H9 (cell line): ENCODE data around the gene GAL3ST2. TPM values are rescaled to one million over a fixed set of nuclear protein-coding genes. Genes with fewer than 3 reads are reported as not detected.
"Not testable (repeated sequence)": the region's sequence is repeated elsewhere in the genome, so short reads cannot be mapped to it uniquely, and the experiment has no call there.

Source experiments
- DNase-seq: peaks from one replicate; pipeline ENCODE4 v3.0.0-alpha.2; 2017
- H2AFZ ChIP-seq: one replicate; pipeline ENCODE4 v1.6.1; 2013; ENCODE audit warnings: mild to moderate bottlenecking, low read length, control low read depth, moderate library complexity
- H2AK5ac ChIP-seq: 2 replicates; pipeline ENCODE4 v1.6.1; 2013; ENCODE audit warnings: low read length, control low read depth, mixed read lengths; ENCODE audit not compliant: insufficient read length
- H2BK120ac ChIP-seq: one replicate; pipeline ENCODE4 v1.6.1; 2013; ENCODE audit warnings: low read depth, mild to moderate bottlenecking, low read length, control low read depth, inconsistent platforms; ENCODE audit not compliant: poor library complexity, severe bottlenecking
- H2BK12ac ChIP-seq: 2 replicates; pipeline ENCODE4 v1.6.1; 2013; ENCODE audit warnings: low read length, control low read depth, mixed read lengths, low read depth; ENCODE audit not compliant: insufficient read length
- H2BK15ac ChIP-seq: 2 replicates; pipeline ENCODE4 v1.6.1; 2013; ENCODE audit warnings: low read depth, low read length, control low read depth
- H2BK20ac ChIP-seq: one replicate; pipeline ENCODE4 v1.6.1; 2013; ENCODE audit warnings: low read depth, mild to moderate bottlenecking, low read length, control low read depth, inconsistent platforms; ENCODE audit not compliant: poor library complexity, severe bottlenecking
- H2BK5ac ChIP-seq: 2 replicates; pipeline ENCODE4 v1.6.1; 2013; ENCODE audit warnings: low read length, control low read depth, mixed read lengths; ENCODE audit not compliant: insufficient read length
- H3K14ac ChIP-seq: 2 replicates; pipeline ENCODE4 v1.6.1; 2013; ENCODE audit warnings: low read length, control low read depth; ENCODE audit not compliant: insufficient read depth
- H3K18ac ChIP-seq: 2 replicates; pipeline ENCODE4 v1.6.1; 2013; ENCODE audit warnings: low read depth, mild to moderate bottlenecking, mixed read lengths, low read length, control low read depth; ENCODE audit not compliant: insufficient read length
- H3K23ac ChIP-seq: 2 replicates; pipeline ENCODE4 v1.6.1; 2013; ENCODE audit warnings: low read length, control low read depth, mixed read lengths, low read depth; ENCODE audit not compliant: insufficient read length
- H3K23me2 ChIP-seq: 2 replicates; pipeline ENCODE4 v1.6.1; 2013; ENCODE audit warnings: low read depth, mild to moderate bottlenecking, mixed read lengths, low read length, control low read depth; ENCODE audit not compliant: insufficient read length, poor library complexity, severe bottlenecking
- H3K27ac ChIP-seq: 2 replicates; pipeline ENCODE4 v1.5.1; 2013; ENCODE audit warnings: low read length, control low read depth, mixed read lengths, low read depth; ENCODE audit not compliant: insufficient read length
- H3K27me3 ChIP-seq: 2 replicates; pipeline ENCODE4 v1.6.1; 2013; ENCODE audit warnings: low read length, control low read depth, inconsistent platforms; ENCODE audit not compliant: insufficient read depth
- H3K4ac ChIP-seq: 2 replicates; pipeline ENCODE4 v1.6.1; 2013; ENCODE audit warnings: low read depth, mild to moderate bottlenecking, control low read depth, inconsistent platforms, low read length, moderate library complexity
- H3K4me1 ChIP-seq: 2 replicates; pipeline ENCODE4 v1.6.1; 2013; ENCODE audit warnings: low read length, control low read depth, inconsistent platforms; ENCODE audit not compliant: insufficient read depth
- H3K4me2 ChIP-seq: 2 replicates; pipeline ENCODE4 v1.6.1; 2013; ENCODE audit warnings: low read length, control low read depth, mixed read lengths; ENCODE audit not compliant: insufficient read length, insufficient read depth
- H3K56ac ChIP-seq: 2 replicates; pipeline ENCODE4 v1.6.1; 2013; ENCODE audit warnings: low read depth, mild to moderate bottlenecking, mixed read lengths, low read length, control low read depth; ENCODE audit not compliant: insufficient read length
- H3K79me1 ChIP-seq: 2 replicates; pipeline ENCODE4 v1.6.1; 2013; ENCODE audit warnings: low read depth, mild to moderate bottlenecking, moderate library complexity, low read length, control low read depth, inconsistent platforms; ENCODE audit not compliant: insufficient read depth, poor library complexity, severe bottlenecking
- H3K79me2 ChIP-seq: 2 replicates; pipeline ENCODE4 v1.6.1; 2013; ENCODE audit warnings: low read length, control low read depth, inconsistent platforms; ENCODE audit not compliant: insufficient read depth
- H3K9ac ChIP-seq: 2 replicates; pipeline ENCODE4 v1.6.1; 2013; ENCODE audit warnings: low read length, control low read depth, mixed read lengths; ENCODE audit not compliant: insufficient read length; ENCODE audit errors: extremely low read depth
- H3K9me3 ChIP-seq: one replicate; pipeline ENCODE4 v1.6.1; 2013; ENCODE audit warnings: low read depth, low read length, inconsistent platforms; ENCODE audit not compliant: control insufficient read depth
- H3T11ph ChIP-seq: one replicate; pipeline ENCODE4 v1.6.1; 2013; ENCODE audit warnings: mild to moderate bottlenecking, low read length, control low read depth, inconsistent platforms
- H4K20me1 ChIP-seq: one replicate; pipeline ENCODE4 v1.6.1; 2013; ENCODE audit not compliant: control insufficient read depth, insufficient read length, insufficient read depth
- H4K5ac ChIP-seq: 2 replicates; pipeline ENCODE4 v1.6.1; 2013; ENCODE audit warnings: low read depth, mild to moderate bottlenecking, mixed read lengths, low read length, control low read depth; ENCODE audit not compliant: insufficient read length
- H4K8ac ChIP-seq: replicated peaks from 2 replicates; pipeline ENCODE4 v1.6.1; 2013; ENCODE audit warnings: low read length, control low read depth, mixed read lengths, low read depth; ENCODE audit not compliant: insufficient read length
- H4K91ac ChIP-seq: 2 replicates; pipeline ENCODE4 v1.6.1; 2013; ENCODE audit warnings: low read depth, mild to moderate bottlenecking, moderate library complexity, mixed read lengths, low read length, control low read depth; ENCODE audit not compliant: insufficient read length
- H3K27ac Mint-ChIP-seq, 3 experiments: 2 replicates in 2 of 3; 3 replicates in 1 of 3; pipeline ENCODE4 v1.8.0; 2020 to 2021; ENCODE audit warnings: mixed read lengths in 3 of 3, mild to moderate bottlenecking in 1 of 3, moderate library complexity in 1 of 3
- H3K27me3 Mint-ChIP-seq: 2 replicates; pipeline ENCODE4 v1.8.0; 2021; ENCODE audit warnings: low read depth, mild to moderate bottlenecking, moderate library complexity, mixed read lengths
- H3K36me3 Mint-ChIP-seq, 3 experiments: 2 replicates in 2 of 3; 3 replicates in 1 of 3; pipeline ENCODE4 v1.8.0; 2020 to 2021; ENCODE audit warnings: low read depth in 3 of 3, mixed read lengths in 3 of 3; ENCODE audit not compliant: insufficient read depth in 1 of 3
- H3K4me1 Mint-ChIP-seq, 2 experiments: 2 replicates each; pipeline ENCODE4 v1.8.0; 2020; ENCODE audit warnings: mixed read lengths in 2 of 2
- H3K4me3 Mint-ChIP-seq, 2 experiments: 2 replicates in 1 of 2; 3 replicates in 1 of 2; pipeline ENCODE4 v1.8.0; 2020 to 2021; ENCODE audit warnings: mild to moderate bottlenecking in 2 of 2, mixed read lengths in 2 of 2, moderate library complexity in 1 of 2
- H3K9me3 Mint-ChIP-seq, 2 experiments: 2 replicates in 1 of 2; 3 replicates in 1 of 2; pipeline ENCODE4 v1.8.0; 2020; ENCODE audit warnings: mild to moderate bottlenecking in 2 of 2, mixed read lengths in 2 of 2, moderate library complexity in 1 of 2
- CTCF ChIP-seq: fragments of 200-600 bp; sonication (generic); conservative IDR thresholded peaks from 3 replicates; pipeline ENCODE4 v1.8.0; 2021; ENCODE audit warnings: antibody characterized with exemption, mild to moderate bottlenecking
- WGBS: extraction: QIAGEN DNeasy Blood & Tissue Kit; methylation state at CpG from one replicate; pipeline ENCODE4 v1.1.7; 2013; ENCODE audit warnings: missing lambda C conversion rate, low lambda C conversion rate, mixed read lengths; ENCODE audit not compliant: insufficient read length; ENCODE audit errors: extremely low coverage; 5-methylcytosine and 5-hydroxymethylcytosine counted together
- total RNA-seq: library from RNA; stranded (reverse); gene quantifications from 2 replicates; pipeline ENCODE4 v1.2.1, GENCODE V29; 2021

The GAL3ST2 gene
- total RNA-seq, 1 experiment from 2014 or later = 0.33 TPM

GRCh38 chr2:241817126-241817820 is 40.7 kb downstream of the GAL3ST2 start:
- Histone ChIP-seq H4K20me1 (no peaks in the 10 kb centered on the region), H3T11ph (no peak overlapping the region), H3K79me2 (no peaks in the 10 kb centered on the region), H3K18ac (no peak overlapping the region), H2BK12ac (no peak overlapping the region), H2AFZ (no peak overlapping the region), H3K9me3 (no peaks in the 10 kb centered on the region), H3K56ac (no peak overlapping the region), H3K27ac (no peak overlapping the region), H2AK5ac (no peak overlapping the region), H4K8ac (no peak overlapping the region), H3K4ac (no peak overlapping the region), H3K4me1 (no peaks in the 10 kb centered on the region), H4K5ac (no peak overlapping the region), H2BK20ac (no peak overlapping the region), H3K79me1 (no peaks in the 10 kb centered on the region), H3K14ac (no peak overlapping the region; the same call in 1 of the 2 replicates), H2BK5ac (no peak overlapping the region), H4K91ac (no peak overlapping the region), H3K23ac (no peak overlapping the region), H3K23me2 (no peaks in the 10 kb centered on the region), H3K27me3 (no peaks in the 10 kb centered on the region), H2BK15ac (no peak overlapping the region), H3K4me2 (no peak overlapping the region), H3K9ac (no peak overlapping the region), H2BK120ac (no peak overlapping the region)
- no peaks in the 10 kb centered on the region; a peak in 1 of 7 replicates for H3K36me3 Mint-ChIP-seq
- no CpG with 5 or more reads among the region's 16 CpGs for WGBS
- TF ChIP-seq CTCF = no peak
- H3K4me1 Mint-ChIP-seq = peaks cover 9 to 18% of the 10 kb centered on the region in 2 experiments
- 0 out of 5 replicates have a peak overlapping the region, but pooled peaks of 1 of the 2 experiments have one; percentile 26 for H3K4me3 Mint-ChIP-seq
- H3K27me3 Mint-ChIP-seq = no peaks in the 10 kb centered on the region; the same call in 1 of the 2 replicates
- peak overlapping the region in 1 of 3 experiments; percentile 13; a peak in 1 of 7 replicates for H3K27ac Mint-ChIP-seq
- DNase-seq = peak; percentile 37
- H3K9me3 Mint-ChIP-seq = no peaks in the 10 kb centered on the region; a peak in 2 of 5 replicates

GRCh38 chr2:241817821-241818215 is 41.2 kb downstream of the GAL3ST2 start:
- not testable (repeated sequence) for H3K9me3 ChIP-seq, H2BK15ac ChIP-seq, H3K27ac ChIP-seq, H3T11ph ChIP-seq, H3K27me3 Mint-ChIP-seq, H3K56ac ChIP-seq, H3K9me3 Mint-ChIP-seq, H2BK120ac ChIP-seq, H3K9ac ChIP-seq, H3K23ac ChIP-seq, DNase-seq, H2BK12ac ChIP-seq, H3K14ac ChIP-seq, H3K4me1 ChIP-seq, H4K5ac ChIP-seq, H3K4me2 ChIP-seq, H4K91ac ChIP-seq, H3K36me3 Mint-ChIP-seq, H3K79me2 ChIP-seq, H3K27me3 ChIP-seq, H2BK5ac ChIP-seq, H2AFZ ChIP-seq, H2AK5ac ChIP-seq, H4K20me1 ChIP-seq, H3K23me2 ChIP-seq, H3K18ac ChIP-seq, H2BK20ac ChIP-seq, H3K4ac ChIP-seq, H4K8ac ChIP-seq, H3K79me1 ChIP-seq
- no CpG with 5 or more reads among the region's 10 CpGs for WGBS
- Mint-ChIP-seq H3K4me1 (peaks cover 9 to 23% of the 10 kb centered on the region in 2 experiments), H3K27ac (peak overlapping the region in 1 of 3 experiments; percentile 13; a peak in 1 of 7 replicates), H3K4me3 (0 out of 5 replicates have a peak overlapping the region, but pooled peaks of 1 of the 2 experiments have one; percentile 26)
